ENCODE results near the gene PHTF2.
"Not testable (repeated sequence)": the region's sequence is repeated elsewhere in the genome, so short reads cannot be mapped to it uniquely, and the experiment has no call there.

DNA sequence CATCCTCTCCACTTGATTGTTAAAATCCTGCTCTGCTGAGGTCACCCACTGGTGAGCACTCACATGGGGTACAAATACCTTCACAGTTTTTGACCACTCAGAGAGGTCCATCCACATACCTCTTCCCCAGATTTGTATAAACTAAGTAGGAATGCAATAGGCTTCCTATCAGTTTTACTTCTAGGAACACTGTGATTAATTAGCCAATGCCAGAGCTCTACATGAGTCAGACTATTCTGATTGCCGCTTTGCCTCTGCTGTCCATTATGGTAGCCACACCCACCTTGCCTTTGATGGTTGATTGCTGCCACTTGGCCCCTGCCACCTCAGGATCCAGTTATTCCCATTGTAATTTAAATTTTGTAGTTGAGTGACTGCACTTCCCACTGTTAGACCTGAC lies 73.7 kb downstream of the PHTF2 start:
- not testable (repeated sequence) for TF ChIP-seq POLR2A (IDR thresholded peaks at IDR 0.05)
- TF ChIP-seq, protein P1, sequence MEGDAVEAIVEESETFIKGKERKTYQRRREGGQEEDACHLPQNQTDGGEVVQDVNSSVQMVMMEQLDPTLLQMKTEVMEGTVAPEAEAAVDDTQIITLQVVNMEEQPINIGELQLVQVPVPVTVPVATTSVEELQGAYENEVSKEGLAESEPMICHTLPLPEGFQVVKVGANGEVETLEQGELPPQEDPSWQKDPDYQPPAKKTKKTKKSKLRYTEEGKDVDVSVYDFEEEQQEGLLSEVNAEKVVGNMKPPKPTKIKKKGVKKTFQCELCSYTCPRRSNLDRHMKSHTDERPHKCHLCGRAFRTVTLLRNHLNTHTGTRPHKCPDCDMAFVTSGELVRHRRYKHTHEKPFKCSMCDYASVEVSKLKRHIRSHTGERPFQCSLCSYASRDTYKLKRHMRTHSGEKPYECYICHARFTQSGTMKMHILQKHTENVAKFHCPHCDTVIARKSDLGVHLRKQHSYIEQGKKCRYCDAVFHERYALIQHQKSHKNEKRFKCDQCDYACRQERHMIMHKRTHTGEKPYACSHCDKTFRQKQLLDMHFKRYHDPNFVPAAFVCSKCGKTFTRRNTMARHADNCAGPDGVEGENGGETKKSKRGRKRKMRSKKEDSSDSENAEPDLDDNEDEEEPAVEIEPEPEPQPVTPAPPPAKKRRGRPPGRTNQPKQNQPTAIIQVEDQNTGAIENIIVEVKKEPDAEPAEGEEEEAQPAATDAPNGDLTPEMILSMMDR (IDR thresholded peaks at IDR 0.05), result not testable (repeated sequence)
